OCI-LY3 (cell line): Measurements from ENCODE around the gene APBB2.

Experiments used
- H2AFZ ChIP-seq: fragments of 200-600, 300-600 bp; shearing (Covaris generic); 2 replicates; pipeline ENCODE4 v1.6.0; 2014; ENCODE audit warnings: antibody characterized with exemption, low read depth, low read length
- H3K27ac ChIP-seq: fragments of 200-600, 300-600 bp; sonication (generic); 2 replicates; pipeline ENCODE4 v1.5.1; 2014; ENCODE audit warnings: mild to moderate bottlenecking, low read length, moderate library complexity, mixed read lengths
- H3K27me3 ChIP-seq: fragments of 200-600, 300-600 bp; sonication (generic); 2 replicates; pipeline ENCODE4 v1.6.1; 2014; ENCODE audit warnings: low read depth, low read length, mixed read lengths
- H3K36me3 ChIP-seq: fragments of 200-600, 300-600 bp; sonication (generic); replicated peaks from 2 replicates; pipeline ENCODE3; 2014; ENCODE audit warnings: low read depth, low read length, mixed read lengths
- H3K4me1 ChIP-seq: fragments of 300-600, 200-600 bp; sonication (generic); 2 replicates; pipeline ENCODE4 v1.6.1; 2014; ENCODE audit warnings: low read length, mixed read lengths
- H3K4me2 ChIP-seq: fragments of 200-600, 300-600 bp; sonication (generic); 2 replicates; pipeline ENCODE4 v1.6.1; 2014; ENCODE audit warnings: low read length, mixed read lengths
- H3K4me3 ChIP-seq: fragments of 300-600, 200-600 bp; sonication (generic); 2 replicates; pipeline ENCODE4 v1.5.1; 2014; ENCODE audit warnings: antibody characterized with exemption, mild to moderate bottlenecking, low read length, moderate library complexity
- H3K79me2 ChIP-seq: fragments of 300-600, 200-600 bp; shearing (Covaris generic); 2 replicates; pipeline ENCODE4 v1.6.1; 2014; ENCODE audit warnings: mild to moderate bottlenecking, low read length, mixed read lengths
- H3K9ac ChIP-seq: fragments of 300-600, 200-600 bp; shearing (Covaris generic); 2 replicates; pipeline ENCODE4 v1.6.0; 2014; ENCODE audit warnings: mild to moderate bottlenecking, low read length, moderate library complexity
- H3K9me3 ChIP-seq: fragments of 200-600, 300-600 bp; shearing (Covaris generic); 2 replicates; pipeline ENCODE4 v1.6.1; 2014; ENCODE audit warnings: low read length, mixed read lengths; ENCODE audit not compliant: insufficient read depth
- H4K20me1 ChIP-seq: fragments of 200-600, 300-600 bp; sonication (generic); 2 replicates; pipeline ENCODE4 v1.6.1; 2016; ENCODE audit warnings: low read length, mixed read lengths; ENCODE audit not compliant: insufficient read depth
- EZH2phosphoT487 ChIP-seq: fragments of 200-600 bp; shearing (Covaris generic); IDR thresholded peaks from 2 replicates; pipeline ENCODE4 v1.6.1; 2018; ENCODE audit warnings: antibody characterized with exemption, mixed run types, low read depth
- TF ChIP-seq, protein P1 (sequence below): fragments of 200-600, 300-600 bp; sonication (generic); IDR thresholded peaks from 2 replicates; pipeline ENCODE4 v1.5.1; 2014; ENCODE audit warnings: antibody characterized with exemption, low read length, low read depth

The APBB2 gene

DNA sequence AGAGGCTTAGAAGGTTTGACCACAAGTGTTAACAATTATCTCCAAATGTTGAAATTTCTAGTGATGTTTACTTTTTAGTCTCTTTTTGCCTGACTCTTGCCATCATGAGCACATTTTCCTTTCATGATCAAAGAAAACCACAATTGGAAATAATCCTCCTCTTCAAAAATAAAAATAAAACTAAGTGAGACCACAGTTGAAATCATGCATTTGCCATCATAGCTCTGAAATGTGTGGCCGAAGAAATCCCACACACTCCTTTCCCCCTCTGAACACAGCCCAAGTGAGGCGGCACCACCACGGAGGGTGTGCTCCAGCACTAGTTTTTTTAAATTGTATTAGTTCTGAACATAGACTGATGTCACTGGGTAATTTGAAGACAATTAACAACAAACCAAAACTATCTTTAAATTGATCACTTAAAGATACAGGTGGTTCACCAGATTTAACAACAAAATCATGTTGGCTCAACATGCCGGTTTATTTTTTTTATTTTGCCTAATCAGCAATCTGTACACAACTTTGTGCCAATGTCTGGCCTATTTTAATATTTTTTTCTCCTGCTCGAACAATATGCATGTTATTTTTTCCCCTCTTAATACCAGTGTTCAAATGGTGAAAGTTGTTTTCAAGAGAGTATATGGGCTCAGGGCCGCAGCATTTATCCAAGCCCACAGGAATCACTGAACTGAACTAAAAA, 17.6 kb downstream of the APBB2 start:
- TF ChIP-seq, protein P1, sequence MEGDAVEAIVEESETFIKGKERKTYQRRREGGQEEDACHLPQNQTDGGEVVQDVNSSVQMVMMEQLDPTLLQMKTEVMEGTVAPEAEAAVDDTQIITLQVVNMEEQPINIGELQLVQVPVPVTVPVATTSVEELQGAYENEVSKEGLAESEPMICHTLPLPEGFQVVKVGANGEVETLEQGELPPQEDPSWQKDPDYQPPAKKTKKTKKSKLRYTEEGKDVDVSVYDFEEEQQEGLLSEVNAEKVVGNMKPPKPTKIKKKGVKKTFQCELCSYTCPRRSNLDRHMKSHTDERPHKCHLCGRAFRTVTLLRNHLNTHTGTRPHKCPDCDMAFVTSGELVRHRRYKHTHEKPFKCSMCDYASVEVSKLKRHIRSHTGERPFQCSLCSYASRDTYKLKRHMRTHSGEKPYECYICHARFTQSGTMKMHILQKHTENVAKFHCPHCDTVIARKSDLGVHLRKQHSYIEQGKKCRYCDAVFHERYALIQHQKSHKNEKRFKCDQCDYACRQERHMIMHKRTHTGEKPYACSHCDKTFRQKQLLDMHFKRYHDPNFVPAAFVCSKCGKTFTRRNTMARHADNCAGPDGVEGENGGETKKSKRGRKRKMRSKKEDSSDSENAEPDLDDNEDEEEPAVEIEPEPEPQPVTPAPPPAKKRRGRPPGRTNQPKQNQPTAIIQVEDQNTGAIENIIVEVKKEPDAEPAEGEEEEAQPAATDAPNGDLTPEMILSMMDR: no peak
- TF ChIP-seq EZH2phosphoT487: no peak
- Histone ChIP-seq H3K27ac (no peak overlapping the region), H3K9ac (no peak overlapping the region), H3K79me2 (no peaks in the 10 kb centered on the region), H3K4me3 (no peak overlapping the region), H3K27me3 (peaks cover 25% of the 10 kb centered on the region), H3K4me2 (no peak overlapping the region), H3K4me1 (no peaks in the 10 kb centered on the region), H4K20me1 (no peaks in the 10 kb centered on the region), H3K36me3 (no peaks in the 10 kb centered on the region), H2AFZ (no peak overlapping the region), H3K9me3 (no peaks in the 10 kb centered on the region)

DNA sequence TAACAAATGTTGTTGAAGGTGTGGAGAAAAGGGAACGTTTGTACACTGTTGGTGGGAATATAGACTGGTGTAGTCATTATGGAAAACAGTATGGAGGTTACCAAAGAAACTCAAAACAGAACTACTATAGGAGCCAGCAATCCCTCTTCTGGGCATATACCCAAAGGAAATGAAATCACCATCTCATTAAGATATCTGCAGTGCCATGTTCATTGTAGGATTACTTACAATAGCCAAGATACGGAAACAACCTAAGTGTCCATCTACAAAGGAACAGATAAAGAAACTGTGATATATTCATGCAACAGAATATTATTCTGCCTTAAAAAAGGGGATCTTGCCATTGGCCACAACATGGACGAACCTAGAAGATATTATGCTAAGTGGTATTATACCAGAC, 22.2 kb downstream of the APBB2 start:
- Histone ChIP-seq H3K79me2 (no peaks in the 10 kb centered on the region), H2AFZ (no peak overlapping the region), H3K4me1 (peaks cover 10% of the 10 kb centered on the region; the same call in 1 of the 2 replicates), H4K20me1 (no peaks in the 10 kb centered on the region), H3K9me3 (no peaks in the 10 kb centered on the region), H3K36me3 (no peaks in the 10 kb centered on the region), H3K9ac (no peak overlapping the region), H3K27ac (no peak overlapping the region), H3K4me3 (no peak overlapping the region), H3K4me2 (no peak overlapping the region), H3K27me3 (no peaks in the 10 kb centered on the region)
- no peak for TF ChIP-seq EZH2phosphoT487
- TF ChIP-seq, protein P1: no peak

GRCh38 chr4:41189666-41190065, 24.7 kb downstream of the APBB2 start:
- Histone ChIP-seq H3K4me1 (peaks cover 10% of the 10 kb centered on the region; the same call in 1 of the 2 replicates), H3K4me2 (no peak overlapping the region), H3K4me3 (no peak overlapping the region), H3K36me3 (no peaks in the 10 kb centered on the region), H2AFZ (no peak overlapping the region), H3K27ac (no peak overlapping the region), H3K27me3 (no peaks in the 10 kb centered on the region), H3K9ac (no peak overlapping the region), H4K20me1 (no peaks in the 10 kb centered on the region), H3K9me3 (no peaks in the 10 kb centered on the region), H3K79me2 (no peaks in the 10 kb centered on the region)
- TF ChIP-seq EZH2phosphoT487: no peak
- TF ChIP-seq, protein P1: no peak

GRCh38 chr4:41189076-41189475, 25.3 kb downstream of the APBB2 start:
- H3K27ac ChIP-seq: no peak overlapping the region
- H3K27me3 ChIP-seq: no peaks in the 10 kb centered on the region
- no peak overlapping the region for H3K4me3 ChIP-seq
- no peak overlapping the region for H3K9ac ChIP-seq
- no peaks in the 10 kb centered on the region for H3K9me3 ChIP-seq
- H3K4me2 ChIP-seq: no peak overlapping the region
- H3K4me1 ChIP-seq: peaks cover 10% of the 10 kb centered on the region; the same call in 1 of the 2 replicates
- H4K20me1 ChIP-seq: no peaks in the 10 kb centered on the region
- no peaks in the 10 kb centered on the region for H3K36me3 ChIP-seq
- TF ChIP-seq, protein P1: no peak
- no peak for TF ChIP-seq EZH2phosphoT487
- no peak overlapping the region for H2AFZ ChIP-seq
- no peaks in the 10 kb centered on the region for H3K79me2 ChIP-seq
